GM10266 (cell line): ENCODE results near the gene RUNX2.

Source experiments
- DNase-seq: peaks from one replicate; pipeline ENCODE4 v3.0.0; 2012; ENCODE audit errors: extremely low spot score
- TF ChIP-seq, protein P1 (sequence below): IDR thresholded peaks from 2 replicates; pipeline ENCODE4 v1.5.1; 2012; ENCODE audit warnings: mild to moderate bottlenecking, low read depth; ENCODE audit not compliant: control insufficient read depth, insufficient read depth; ENCODE audit errors: missing control alignments

The RUNX2 gene

DNA sequence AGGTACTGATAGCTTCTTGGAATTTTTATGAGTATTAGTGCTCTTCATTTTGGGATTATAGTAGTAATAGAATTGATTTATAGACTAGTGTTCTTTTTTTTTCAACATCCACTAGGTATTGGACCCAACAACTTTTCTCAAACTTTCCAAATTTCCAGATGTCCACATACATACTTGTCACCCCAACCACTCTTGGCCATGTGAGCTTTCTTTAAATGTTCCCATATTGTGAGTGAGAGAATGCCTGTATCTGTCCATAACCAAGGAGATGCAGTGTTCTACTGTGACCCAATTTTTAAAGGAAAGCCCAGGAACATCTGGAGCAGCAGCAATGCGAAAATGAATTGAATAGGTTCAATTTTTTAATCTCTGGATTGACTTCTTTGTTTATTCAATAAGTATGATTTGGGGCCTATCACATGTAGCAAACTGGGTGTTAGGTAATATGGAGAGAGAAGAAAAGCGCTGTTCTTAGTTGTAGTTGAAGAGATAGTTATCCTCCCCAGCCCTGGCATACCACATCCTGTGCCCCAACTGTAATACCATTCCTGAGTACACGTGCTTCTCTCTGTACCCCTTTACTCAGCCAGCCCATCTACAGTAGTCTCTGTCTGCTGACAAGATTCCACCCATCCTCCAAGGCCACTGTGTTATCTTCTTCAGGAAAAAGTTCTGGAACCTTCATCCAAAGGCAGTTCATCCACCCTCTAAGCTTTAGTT, 166.4 kb downstream of the RUNX2 start:
- TF ChIP-seq, protein P1, sequence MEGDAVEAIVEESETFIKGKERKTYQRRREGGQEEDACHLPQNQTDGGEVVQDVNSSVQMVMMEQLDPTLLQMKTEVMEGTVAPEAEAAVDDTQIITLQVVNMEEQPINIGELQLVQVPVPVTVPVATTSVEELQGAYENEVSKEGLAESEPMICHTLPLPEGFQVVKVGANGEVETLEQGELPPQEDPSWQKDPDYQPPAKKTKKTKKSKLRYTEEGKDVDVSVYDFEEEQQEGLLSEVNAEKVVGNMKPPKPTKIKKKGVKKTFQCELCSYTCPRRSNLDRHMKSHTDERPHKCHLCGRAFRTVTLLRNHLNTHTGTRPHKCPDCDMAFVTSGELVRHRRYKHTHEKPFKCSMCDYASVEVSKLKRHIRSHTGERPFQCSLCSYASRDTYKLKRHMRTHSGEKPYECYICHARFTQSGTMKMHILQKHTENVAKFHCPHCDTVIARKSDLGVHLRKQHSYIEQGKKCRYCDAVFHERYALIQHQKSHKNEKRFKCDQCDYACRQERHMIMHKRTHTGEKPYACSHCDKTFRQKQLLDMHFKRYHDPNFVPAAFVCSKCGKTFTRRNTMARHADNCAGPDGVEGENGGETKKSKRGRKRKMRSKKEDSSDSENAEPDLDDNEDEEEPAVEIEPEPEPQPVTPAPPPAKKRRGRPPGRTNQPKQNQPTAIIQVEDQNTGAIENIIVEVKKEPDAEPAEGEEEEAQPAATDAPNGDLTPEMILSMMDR, result no peak
- DNase-seq, result no peak

DNA sequence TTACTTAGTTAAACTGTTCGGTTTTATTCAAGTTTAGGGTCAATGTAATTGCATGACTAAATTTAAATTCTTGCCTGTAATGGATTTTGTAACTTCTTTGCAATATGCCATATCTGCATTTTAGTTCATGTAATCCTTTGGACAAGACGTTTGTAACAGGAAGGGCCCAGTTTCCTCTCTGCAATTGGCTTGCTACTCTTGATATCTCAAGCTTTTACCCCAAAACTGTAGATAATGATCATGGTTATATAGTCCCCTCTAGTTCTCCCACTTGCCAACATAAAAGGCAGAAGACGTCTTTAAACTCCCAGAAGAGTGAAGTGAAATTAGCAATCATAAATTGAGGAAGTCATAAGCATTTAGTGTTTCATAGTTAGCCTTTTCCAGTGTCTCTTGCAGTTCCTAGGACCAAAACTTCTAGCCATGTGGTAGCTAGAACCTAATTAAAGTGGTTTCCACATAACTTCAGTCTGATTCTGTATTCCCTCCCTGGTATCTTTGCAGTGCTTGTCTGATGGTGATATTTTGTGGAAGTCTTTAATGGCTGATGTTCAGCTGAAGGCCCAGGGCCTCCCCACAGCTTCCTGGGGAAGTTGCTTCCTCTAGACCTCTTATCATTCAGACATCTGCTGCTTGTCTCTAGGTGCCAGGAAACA, 167.4 kb downstream of the RUNX2 start:
- no peak for DNase-seq
- TF ChIP-seq, protein P1, result no peak

DNA sequence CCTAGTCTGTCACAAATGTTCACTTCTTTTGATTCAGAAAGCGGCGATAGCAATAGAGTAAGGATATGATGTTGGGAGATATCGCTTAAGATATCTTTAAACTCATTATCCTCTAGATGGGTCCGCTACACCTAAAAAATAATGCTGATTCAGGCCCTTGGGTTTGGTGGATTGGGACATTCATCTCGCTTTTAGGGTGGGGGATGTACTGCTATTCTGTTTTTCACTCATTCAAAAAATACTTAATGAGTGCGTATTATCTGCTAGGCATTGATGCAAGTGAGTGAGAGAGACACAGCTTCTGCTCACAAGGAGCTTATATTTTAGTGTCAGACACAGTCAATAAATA, 167.9 kb downstream of the RUNX2 start:
- no peak for DNase-seq
- TF ChIP-seq, protein P1, result no peak

GRCh38 chr6:45498591-45498990, 170.5 kb downstream of the RUNX2 start:
- TF ChIP-seq, protein P1, result no peak
- DNase-seq, result no peak

GRCh38 chr6:45500924-45501816, 173.0 kb downstream of the RUNX2 start:
- TF ChIP-seq, protein P1, result peak; percentile 30
- peak; percentile 15 for DNase-seq

GRCh38 chr6:45502456-45502855, 174.3 kb downstream of the RUNX2 start:
- TF ChIP-seq, protein P1, result no peak
- no peak for DNase-seq
